Activated naive CD8-positive, alpha-beta T cell treated with anti-CD3 and anti-CD28 coated beads, Interleukin-2, amount 10 ng/mL, durations not matched to agents 7 days and 5 days (primary cell): Measurements from ENCODE around the gene IL18BP. TPM values are rescaled to one million over a fixed set of nuclear protein-coding genes. Genes with fewer than 3 reads are reported as not detected.

ENCODE experiments used
- total RNA-seq, 2 experiments: library from RNA; stranded (reverse); gene quantifications; one replicate each; pipeline ENCODE4 v1.2.3, GENCODE V29; 2021

The IL18BP gene
- total RNA-seq, 2 experiments from 2014 or later, result 21.2 to 22.9 TPM

Other genes with a start within 250 kb of the IL18BP start
- not detected for gene DEFB108B, start 165.7 kb upstream of the IL18BP start, total RNA-seq
- gene DEFB131B, start 120.5 kb upstream of the IL18BP start, total RNA-seq, result not detected
- 10 to 100 TPM; 20.1 to 21.1 TPM for gene XNDC1N, start 70.3 kb upstream of the IL18BP start, total RNA-seq
- gene RNF121, start 69.9 kb upstream of the IL18BP start, total RNA-seq, result 10 to 100 TPM; 29.9 to 32.8 TPM
- gene NUMA1, start 81.6 kb downstream of the IL18BP start, total RNA-seq, result 100 to 1,000 TPM; 262 to 263 TPM
- 1 to 10 TPM; 4.3 to 5.1 TPM for gene LRRC51, start 81.9 kb downstream of the IL18BP start, total RNA-seq
- 10 to 100 TPM; 65.6 to 70.5 TPM for gene LAMTOR1, start 104.4 kb downstream of the IL18BP start, total RNA-seq
- gene TOMT, start 107.0 kb downstream of the IL18BP start, total RNA-seq, result not detected
- 10 to 100 TPM; 49.0 to 52.5 TPM for gene ANAPC15, start 113.8 kb downstream of the IL18BP start, total RNA-seq
- not detected for gene FOLR3, start 136.8 kb downstream of the IL18BP start, total RNA-seq
- gene FOLR1, start 193.2 kb downstream of the IL18BP start, total RNA-seq, result not detected
- gene FOLR2, start 217.9 kb downstream of the IL18BP start, total RNA-seq, result under 1 TPM in 1 of 2 experiments, not detected in 1; 0.33 TPM
- gene INPPL1, start 225.9 kb downstream of the IL18BP start, total RNA-seq, result 100 to 1,000 TPM; 166 to 171 TPM
- not detected for gene PHOX2A, start 245.3 kb downstream of the IL18BP start, total RNA-seq